Endothelial cell of umbilical vein (primary cell): ENCODE measurements around the gene PLCXD3.

ENCODE experiments used
- CTCF ChIP-seq, 2 donors: IDR thresholded peaks; 1 replicate in 1 of 2; 2 replicates in 1 of 2; pipeline ENCODE4 v1.5.1; 2011; ENCODE audit warnings: low read length in 2 of 2, mild to moderate bottlenecking in 2 of 2, moderate library complexity in 2 of 2, control low read depth in 1 of 2, inconsistent platforms in 1 of 2, low read depth in 1 of 2; ENCODE audit not compliant: insufficient read depth in 1 of 2; ENCODE audit errors: extremely low read depth in 1 of 2
- FOS ChIP-seq: IDR thresholded peaks from 2 replicates; pipeline ENCODE4 v1.6.1; 2011; ENCODE audit warnings: mild to moderate bottlenecking, low read length, moderate library complexity, borderline replicate concordance; ENCODE audit not compliant: insufficient read depth
- JUN ChIP-seq: IDR thresholded peaks from 2 replicates; pipeline ENCODE4 v1.6.1; 2011; ENCODE audit warnings: borderline replicate concordance, low read depth; ENCODE audit not compliant: insufficient read length, insufficient read depth
- MAX ChIP-seq: IDR thresholded peaks from 2 replicates; pipeline ENCODE4 v1.6.1; 2011; ENCODE audit not compliant: insufficient read depth, insufficient read length
- MYC ChIP-seq: IDR thresholded peaks from one replicate; pipeline ENCODE4 v1.6.1; 2011; ENCODE audit warnings: mild to moderate bottlenecking, low read depth, low read length
- POLR2A ChIP-seq: IDR thresholded peaks from 2 replicates; pipeline ENCODE4 v1.6.1; 2012; ENCODE audit warnings: low read depth, mild to moderate bottlenecking, control low read depth, low read length

- TF ChIP-seq JUN (no peak), CTCF (IDR thresholded peaks at IDR 0.05; ENCODE audit: extremely low read depth in 1 of 2, insufficient read depth in 1 of 2, low read depth in 1 of 2, low read length in 2 of 2) (no peak), MYC (no peak), POLR2A (no peak), FOS (no peak), MAX (no peak)
Observed at GRCh38 chr5:41289970-41290464, 220.4 kb downstream of the PLCXD3 start.
